RPMI8226 (cell line): ENCODE data around the gene PI4KA.

ENCODE experiments used
- DNase-seq: peaks from one replicate; pipeline ENCODE4 v3.0.0-alpha.2; 2015

Gene PI4KA

GRCh38 chr22:20881869-20882815 lies 23.5 kb upstream of the PI4KA start:
- DNase-seq: no peak

- no peak for DNase-seq
Observed at GRCh38 chr22:20881231-20881630, 22.6 kb upstream of the PI4KA start.

GRCh38 chr22:20877715-20878114 lies 19.1 kb upstream of the PI4KA start:
- no peak for DNase-seq

GRCh38 chr22:20875296-20875695 lies 16.7 kb upstream of the PI4KA start:
- no peak for DNase-seq

GRCh38 chr22:20873214-20873613 lies 14.6 kb upstream of the PI4KA start:
- DNase-seq: no peak

GRCh38 chr22:20869234-20869633 lies 10.6 kb upstream of the PI4KA start:
- DNase-seq: no peak

- no peak for DNase-seq
Observed at GRCh38 chr22:20868025-20868962, 9.7 kb upstream of the PI4KA start.

GRCh38 chr22:20867179-20868024 lies 8.8 kb upstream of the PI4KA start:
- no peak for DNase-seq

- DNase-seq: no peak
Observed at GRCh38 chr22:20866736-20867135, 8.1 kb upstream of the PI4KA start.

- DNase-seq: no peak
Observed at GRCh38 chr22:20865875-20866445, 7.3 kb upstream of the PI4KA start.

- no peak for DNase-seq
Observed at GRCh38 chr22:20865331-20865730, 6.7 kb upstream of the PI4KA start.

GRCh38 chr22:20864186-20864908 lies 5.7 kb upstream of the PI4KA start:
- DNase-seq: no peak

GRCh38 chr22:20863366-20863765 lies 4.8 kb upstream of the PI4KA start:
- no peak for DNase-seq

GRCh38 chr22:20862540-20862939 lies 3.9 kb upstream of the PI4KA start:
- DNase-seq: no peak

- DNase-seq: no peak
Observed at GRCh38 chr22:20859615-20860014, 1.0 kb upstream of the PI4KA start.

GRCh38 chr22:20857838-20858614 lies 585 bp downstream of the PI4KA start:
- DNase-seq: peak; percentile 52

GRCh38 chr22:20857247-20857643 lies 1.4 kb downstream of the PI4KA start:
- DNase-seq: no peak

- DNase-seq: no peak
Observed at GRCh38 chr22:20853236-20853660, 5.4 kb downstream of the PI4KA start.

- no peak for DNase-seq
Observed at GRCh38 chr22:20852503-20852902, 6.1 kb downstream of the PI4KA start.

- no peak for DNase-seq
Observed at GRCh38 chr22:20852076-20852475, 6.5 kb downstream of the PI4KA start.
